K562 (cell line): ENCODE results near the gene ZNF280C. TPM values are rescaled to one million over a fixed set of nuclear protein-coding genes. Genes with fewer than 3 reads are reported as not detected.

Experiments used
- KDM2B ChIP-seq: fragments of 250-450 bp; sonication (Bioruptor Pico); IDR thresholded peaks from 2 replicates; pipeline ENCODE4 v1.8.0; 2021; ENCODE audit warnings: mild to moderate bottlenecking, moderate library complexity
- NCOA2 ChIP-seq, 2 experiments: fragments of 450-650 bp; IDR thresholded peaks; 2 replicates each; pipeline ENCODE4 v1.6.1; 2018; ENCODE audit warnings: mild to moderate bottlenecking in 2 of 2, moderate library complexity in 1 of 2; ENCODE audit not compliant: partially characterized antibody in 2 of 2
- PURB ChIP-seq: sonication (generic); formaldehyde crosslinking; IDR thresholded peaks from 2 replicates; pipeline ENCODE4 v1.9.0; 2021; ENCODE audit warnings: low read depth, mild to moderate bottlenecking, missing genetic modification reagents
- RCOR1 ChIP-seq, 2 experiments: IDR thresholded peaks; 2 replicates each; pipeline ENCODE4 v1.6.1; 2012; ENCODE audit warnings: low read depth in 2 of 2, low read length in 2 of 2, borderline replicate concordance in 1 of 2, improper control_type of control experiment in 1 of 2
- RFX7 ChIP-seq: fragments of 250-450 bp; sonication (Bioruptor Pico); IDR thresholded peaks from 2 replicates; pipeline ENCODE4 v1.5.1; 2021; ENCODE audit warnings: mild to moderate bottlenecking
- RREB1 ChIP-seq: fragments of 250-450 bp; sonication (Bioruptor Pico); IDR thresholded peaks from 2 replicates; pipeline ENCODE4 v1.4.0; 2020
- SFPQ ChIP-seq: fragments of 200-400 bp; formaldehyde crosslinking; IDR thresholded peaks from 2 replicates; pipeline ENCODE4 v1.6.1; 2017; ENCODE audit warnings: mild to moderate bottlenecking, low read depth, low read length, moderate library complexity
- SRSF7 ChIP-seq: fragments of 200-400 bp; formaldehyde crosslinking; optimal IDR thresholded peaks from 2 replicates; pipeline ENCODE3; 2017; ENCODE audit warnings: mild to moderate bottlenecking, low read depth, low read length
- TRIM24 ChIP-seq, 2 experiments: fragments of 450-650 bp; IDR thresholded peaks; 2 replicates each; pipeline ENCODE4 v1.6.1; 2016
- ZBTB17 ChIP-seq: fragments of 450-650 bp; formaldehyde crosslinking; IDR thresholded peaks from 2 replicates; pipeline ENCODE4 v1.4.0; 2020; ENCODE audit warnings: mild to moderate bottlenecking
- ZNF511 ChIP-seq: sonication (generic); formaldehyde crosslinking; IDR thresholded peaks from 2 replicates; pipeline ENCODE4 v1.8.0; 2022; ENCODE audit warnings: mild to moderate bottlenecking, missing genetic modification reagents
- ZNF561 ChIP-seq: fragments of 450-650 bp; formaldehyde crosslinking; conservative IDR thresholded peaks from 2 replicates; pipeline ENCODE4 v1.4.0; 2020; ENCODE audit warnings: mild to moderate bottlenecking, moderate library complexity
- polyA plus RNA-seq, 8 experiments: library from polyadenylated mRNA; depleted of rRNA in 4 of 8; stranded (reverse) in 5 of 8; unstranded in 3 of 8; fragments of >200 nt; fragmentation: Nextera tagmentation in 2 of 8; fragmentation: Illumina TruSeq in 1 of 8; extraction: Ambion mirVana in 2 of 8; extraction: Trizol in 1 of 8; gene quantifications; 2 replicates each; pipeline versions ENCODE4 v1.2.1 to v1.2.3, GENCODE V29; 2011 to 2014; ENCODE audit warnings: inconsistent platforms in 1 of 8, missing spikeins in 1 of 8
- total RNA-seq, 7 experiments: library from RNA; depleted of rRNA in 6 of 7; stranded (reverse); fragments of >200 nt in 6 of 7; fragmentation: Illumina TruSeq in 2 of 7; extraction: Trizol in 2 of 7; gene quantifications; 2 replicates each; pipeline versions ENCODE4 v1.2.1 to v1.2.3, GENCODE V29; 2011 to 2021; ENCODE audit warnings: low replicate concordance in 1 of 7
- TF ChIP-seq, protein P1 (sequence below): sonication (generic); formaldehyde crosslinking; IDR thresholded peaks from 2 replicates; pipeline ENCODE4 v1.8.1; 2023; ENCODE audit warnings: missing genetic modification reagents, mild to moderate bottlenecking, borderline replicate concordance

The ZNF280C gene
- total and polyA plus RNA-seq, 9 of the 15 experiments (the other 6 are each of a cell fraction or from before 2014, with no cell fraction given): 1.6 to 8.3 (median 4.4) TPM

- no peak for TF ChIP-seq RREB1 (CRISPR knock-in tag)
- TF ChIP-seq TRIM24 (IDR thresholded peaks at IDR 0.05): no peak
- peak in 1 of 2 experiments; percentile 40; a peak in 1 of 4 replicates for TF ChIP-seq RCOR1 (IDR thresholded peaks at IDR 0.05; ENCODE audit: borderline replicate concordance in 1 of 2, low read depth in 2 of 2, low read length in 2 of 2)
- no peak for TF ChIP-seq RFX7 (CRISPR knock-in tag)
- TF ChIP-seq PURB (CRISPR knock-in tag): no peak
- TF ChIP-seq, protein P1, sequence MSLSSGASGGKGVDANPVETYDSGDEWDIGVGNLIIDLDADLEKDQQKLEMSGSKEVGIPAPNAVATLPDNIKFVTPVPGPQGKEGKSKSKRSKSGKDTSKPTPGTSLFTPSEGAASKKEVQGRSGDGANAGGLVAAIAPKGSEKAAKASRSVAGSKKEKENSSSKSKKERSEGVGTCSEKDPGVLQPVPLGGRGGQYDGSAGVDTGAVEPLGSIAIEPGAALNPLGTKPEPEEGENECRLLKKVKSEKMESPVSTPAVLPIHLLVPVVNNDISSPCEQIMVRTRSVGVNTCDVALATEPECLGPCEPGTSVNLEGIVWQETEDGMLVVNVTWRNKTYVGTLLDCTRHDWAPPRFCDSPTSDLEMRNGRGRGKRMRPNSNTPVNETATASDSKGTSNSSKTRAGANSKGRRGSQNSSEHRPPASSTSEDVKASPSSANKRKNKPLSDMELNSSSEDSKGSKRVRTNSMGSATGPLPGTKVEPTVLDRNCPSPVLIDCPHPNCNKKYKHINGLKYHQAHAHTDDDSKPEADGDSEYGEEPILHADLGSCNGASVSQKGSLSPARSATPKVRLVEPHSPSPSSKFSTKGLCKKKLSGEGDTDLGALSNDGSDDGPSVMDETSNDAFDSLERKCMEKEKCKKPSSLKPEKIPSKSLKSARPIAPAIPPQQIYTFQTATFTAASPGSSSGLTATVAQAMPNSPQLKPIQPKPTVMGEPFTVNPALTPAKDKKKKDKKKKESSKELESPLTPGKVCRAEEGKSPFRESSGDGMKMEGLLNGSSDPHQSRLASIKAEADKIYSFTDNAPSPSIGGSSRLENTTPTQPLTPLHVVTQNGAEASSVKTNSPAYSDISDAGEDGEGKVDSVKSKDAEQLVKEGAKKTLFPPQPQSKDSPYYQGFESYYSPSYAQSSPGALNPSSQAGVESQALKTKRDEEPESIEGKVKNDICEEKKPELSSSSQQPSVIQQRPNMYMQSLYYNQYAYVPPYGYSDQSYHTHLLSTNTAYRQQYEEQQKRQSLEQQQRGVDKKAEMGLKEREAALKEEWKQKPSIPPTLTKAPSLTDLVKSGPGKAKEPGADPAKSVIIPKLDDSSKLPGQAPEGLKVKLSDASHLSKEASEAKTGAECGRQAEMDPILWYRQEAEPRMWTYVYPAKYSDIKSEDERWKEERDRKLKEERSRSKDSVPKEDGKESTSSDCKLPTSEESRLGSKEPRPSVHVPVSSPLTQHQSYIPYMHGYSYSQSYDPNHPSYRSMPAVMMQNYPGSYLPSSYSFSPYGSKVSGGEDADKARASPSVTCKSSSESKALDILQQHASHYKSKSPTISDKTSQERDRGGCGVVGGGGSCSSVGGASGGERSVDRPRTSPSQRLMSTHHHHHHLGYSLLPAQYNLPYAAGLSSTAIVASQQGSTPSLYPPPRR: no peak
- no peak for TF ChIP-seq SFPQ
- TF ChIP-seq ZBTB17 (CRISPR knock-in tag): peak; percentile 56; the same call in 1 of the 2 replicates
- TF ChIP-seq ZNF561 (CRISPR knock-in tag): no peak
- TF ChIP-seq NCOA2 (IDR thresholded peaks at IDR 0.05; ENCODE audit: partially characterized antibody in 2 of 2): no peak
- no peak for TF ChIP-seq ZNF511 (CRISPR knock-in tag)
- no peak for TF ChIP-seq KDM2B (CRISPR knock-in tag)
- TF ChIP-seq SRSF7: no peak
Observed at GRCh38 chrX:130174045-130174704, 94.5 kb downstream of the ZNF280C start (continued).
